ENCODE data around the gene MROH9. TPM values are rescaled to one million over a fixed set of nuclear protein-coding genes. Genes with fewer than 3 reads are reported as not detected.

Gene MROH9
- total RNA-seq, 1 donor from 2014 or later = not detected

GRCh38 chr1:170964506-170964905, 29.2 kb downstream of the MROH9 start:
- ATAC-seq = no peak
- DNase-seq (ENCODE audit: low spot score) = no peak

GRCh38 chr1:170967042-170967910, 31.9 kb downstream of the MROH9 start:
- no peak for DNase-seq (ENCODE audit: low spot score)

DNA sequence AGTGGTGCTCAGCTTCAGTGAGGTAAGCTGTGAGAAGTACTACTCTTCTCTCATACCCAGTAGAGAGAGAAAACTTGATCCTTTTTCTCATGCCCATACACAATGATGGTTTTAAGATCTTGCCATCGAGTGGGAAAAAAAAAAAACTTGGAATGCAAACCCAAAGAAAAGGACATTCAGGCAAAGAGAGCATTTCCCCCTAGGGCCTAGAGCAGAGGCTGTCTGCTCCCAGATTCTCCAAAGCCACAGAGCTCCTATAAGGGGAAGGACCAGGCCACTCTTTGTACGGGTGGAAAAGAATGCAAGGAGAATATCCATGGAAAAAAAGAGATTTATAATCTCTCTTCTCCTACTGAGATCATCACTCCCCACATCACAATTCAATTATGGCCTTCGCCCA, 34.9 kb downstream of the MROH9 start:
- no peak for DNase-seq (ENCODE audit: low spot score)
- ATAC-seq = no peak

More at GRCh38 chr1:170967042-170967910, 31.9 kb downstream of the MROH9 start:
- ATAC-seq = peak; percentile 93

DNA sequence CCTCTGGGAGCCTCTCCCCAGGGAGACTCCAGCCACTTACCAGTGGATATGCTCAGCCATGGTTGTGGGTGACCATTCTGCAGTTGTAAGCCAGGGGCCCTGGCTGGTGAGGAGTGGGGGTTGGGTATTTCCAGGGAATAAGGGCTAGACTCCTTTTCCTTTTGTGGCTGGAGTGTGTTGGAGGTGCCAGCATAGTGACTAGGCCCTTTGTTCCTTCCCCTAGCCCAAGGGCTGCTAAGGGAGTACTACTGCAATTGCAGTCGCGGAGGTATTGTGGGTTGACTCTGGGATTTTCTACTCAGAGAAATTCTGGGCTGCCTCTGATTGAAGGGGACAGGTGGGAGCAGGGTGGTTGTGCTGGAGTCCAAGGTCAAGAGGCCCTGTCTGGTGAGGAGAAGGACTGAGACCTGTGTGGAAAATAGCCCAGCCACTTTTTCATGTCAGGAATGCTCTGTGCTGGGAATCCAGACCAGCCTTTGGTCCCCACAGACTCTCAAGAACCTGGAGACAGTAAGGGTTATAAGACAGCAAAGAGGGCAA, 43.1 kb downstream of the MROH9 start:
- ATAC-seq (no peak), DNase-seq (ENCODE audit: low spot score) (no peak)

DNA sequence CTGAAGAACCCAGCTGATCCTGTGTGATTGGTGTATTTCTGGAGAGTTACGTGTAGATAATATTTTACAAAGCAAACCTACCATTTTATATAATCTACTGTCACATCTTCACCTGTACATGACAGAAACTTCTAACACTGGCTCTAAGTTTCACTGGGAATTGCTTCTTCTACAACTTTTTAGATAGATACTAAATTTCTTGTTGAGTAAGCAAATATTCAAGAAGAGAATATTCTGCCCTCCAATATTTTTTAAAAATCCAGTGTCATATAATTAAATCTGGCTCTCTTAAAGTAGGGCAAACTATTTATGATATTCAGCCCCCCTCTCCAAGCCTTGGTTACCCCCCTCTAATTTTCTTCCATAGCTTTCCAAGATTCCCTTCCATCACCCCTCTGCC, 50.1 kb downstream of the MROH9 start:
- DNase-seq (ENCODE audit: low spot score) = no peak
- no peak for ATAC-seq

DNA sequence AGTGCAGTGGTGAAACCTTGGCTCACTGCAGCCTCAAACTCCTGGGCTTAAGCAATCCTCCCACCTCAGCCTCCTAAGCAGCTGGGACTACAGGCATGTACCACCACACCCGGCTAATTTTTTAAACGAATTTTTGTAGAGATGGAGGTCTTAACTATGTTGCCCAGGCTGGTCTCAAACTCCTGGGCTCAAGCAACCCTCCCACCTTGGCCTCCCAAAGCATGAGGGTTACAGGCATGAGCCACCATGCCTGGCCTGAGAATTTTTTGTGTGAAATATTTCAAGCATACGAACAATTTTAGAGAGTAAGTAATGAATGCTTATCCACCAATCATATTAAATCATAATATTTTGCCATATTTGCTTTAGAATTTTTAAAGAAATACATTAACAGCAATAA, 51.6 kb downstream of the MROH9 start:
- no peak for DNase-seq (ENCODE audit: low spot score)
- ATAC-seq = no peak

DNA sequence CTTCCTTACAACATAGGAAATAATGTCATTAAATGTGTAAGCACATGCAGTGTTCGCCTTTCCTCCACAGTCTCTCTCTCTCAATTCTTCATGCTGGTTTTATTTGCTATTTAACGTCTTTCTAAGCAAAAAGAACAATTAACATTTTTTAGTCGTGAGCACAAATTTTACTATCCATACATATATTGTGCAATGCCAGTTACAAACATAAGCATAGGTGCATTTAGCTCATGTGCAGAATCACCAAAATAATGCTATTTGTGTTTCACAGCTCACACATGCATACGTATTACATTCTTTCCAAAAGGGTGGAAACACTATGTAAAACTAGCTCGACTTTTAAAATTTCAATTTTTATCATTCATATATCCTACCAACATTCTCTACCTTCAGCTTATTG, 52.1 kb downstream of the MROH9 start:
- DNase-seq (ENCODE audit: low spot score) (no peak), ATAC-seq (no peak)

DNA sequence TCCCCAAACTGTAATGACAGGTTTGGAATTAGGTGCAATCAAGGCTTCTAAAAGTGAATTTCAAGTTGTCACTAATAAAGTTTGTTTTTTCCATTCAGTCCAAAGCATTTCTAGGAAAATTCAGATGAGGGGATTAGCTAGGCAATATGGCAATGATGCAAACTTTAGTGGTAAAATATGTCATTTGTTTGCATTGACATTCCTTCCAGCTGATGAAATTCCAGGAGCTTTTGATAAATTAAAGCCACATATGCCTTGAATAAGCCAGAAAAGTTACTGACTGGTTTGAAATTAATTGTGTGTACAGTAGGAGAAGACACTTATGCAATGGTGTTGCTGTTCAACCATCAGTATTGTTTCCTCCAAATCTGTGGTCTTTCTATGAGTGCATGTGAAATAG, 57.8 kb downstream of the MROH9 start:
- ATAC-seq = no peak

DNA sequence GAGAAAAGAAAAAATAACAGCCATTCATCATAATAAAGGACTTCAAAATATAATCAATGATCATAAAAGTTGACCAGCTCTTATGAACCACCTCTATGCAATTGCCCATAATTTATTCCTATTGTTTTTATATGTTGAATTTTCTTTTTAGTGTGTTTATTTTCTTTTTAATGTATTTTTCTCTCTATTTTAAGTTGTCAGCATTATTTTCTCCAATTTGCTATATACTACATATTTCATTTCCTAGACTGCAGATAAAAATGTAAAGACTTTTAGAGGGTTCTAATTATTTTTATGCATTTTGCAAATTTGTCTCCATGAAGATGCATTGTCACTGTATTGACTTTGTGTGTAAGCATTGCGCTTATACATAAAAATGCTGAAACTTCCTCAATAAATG, 58.4 kb downstream of the MROH9 start:
- ATAC-seq = no peak

More for the DNA sequence above, 57.8 kb downstream of the MROH9 start:
- no peak for DNase-seq (ENCODE audit: low spot score)

GRCh38 chr1:171014880-171015279, 79.5 kb downstream of the MROH9 start:
- no peak for DNase-seq (ENCODE audit: low spot score)
- ATAC-seq = no peak

More for the DNA sequence above, 58.4 kb downstream of the MROH9 start:
- no peak for DNase-seq (ENCODE audit: low spot score)

GRCh38 chr1:171017426-171017825, 82.1 kb downstream of the MROH9 start:
- DNase-seq (ENCODE audit: low spot score) (no peak), ATAC-seq (no peak)

DNA sequence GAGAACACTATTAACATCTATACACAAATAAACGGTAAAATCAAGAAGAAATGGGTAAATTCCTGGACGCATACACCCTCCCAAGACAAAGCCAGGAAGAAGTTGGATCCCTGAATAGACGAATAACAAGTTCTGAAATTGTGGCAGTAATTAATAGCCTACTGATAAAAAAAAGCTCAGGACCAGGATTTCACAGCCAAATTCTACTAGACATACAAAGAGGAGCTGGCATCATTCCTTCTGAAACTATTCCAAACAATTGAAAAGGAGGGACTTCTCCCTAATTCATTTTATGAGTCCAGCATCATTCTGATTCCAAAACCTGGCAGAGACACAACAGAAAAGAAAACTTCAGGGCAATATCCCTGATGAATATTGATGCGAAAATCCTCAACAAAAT, 84.6 kb downstream of the MROH9 start:
- DNase-seq (ENCODE audit: low spot score) (no peak), ATAC-seq (no peak)

DNA sequence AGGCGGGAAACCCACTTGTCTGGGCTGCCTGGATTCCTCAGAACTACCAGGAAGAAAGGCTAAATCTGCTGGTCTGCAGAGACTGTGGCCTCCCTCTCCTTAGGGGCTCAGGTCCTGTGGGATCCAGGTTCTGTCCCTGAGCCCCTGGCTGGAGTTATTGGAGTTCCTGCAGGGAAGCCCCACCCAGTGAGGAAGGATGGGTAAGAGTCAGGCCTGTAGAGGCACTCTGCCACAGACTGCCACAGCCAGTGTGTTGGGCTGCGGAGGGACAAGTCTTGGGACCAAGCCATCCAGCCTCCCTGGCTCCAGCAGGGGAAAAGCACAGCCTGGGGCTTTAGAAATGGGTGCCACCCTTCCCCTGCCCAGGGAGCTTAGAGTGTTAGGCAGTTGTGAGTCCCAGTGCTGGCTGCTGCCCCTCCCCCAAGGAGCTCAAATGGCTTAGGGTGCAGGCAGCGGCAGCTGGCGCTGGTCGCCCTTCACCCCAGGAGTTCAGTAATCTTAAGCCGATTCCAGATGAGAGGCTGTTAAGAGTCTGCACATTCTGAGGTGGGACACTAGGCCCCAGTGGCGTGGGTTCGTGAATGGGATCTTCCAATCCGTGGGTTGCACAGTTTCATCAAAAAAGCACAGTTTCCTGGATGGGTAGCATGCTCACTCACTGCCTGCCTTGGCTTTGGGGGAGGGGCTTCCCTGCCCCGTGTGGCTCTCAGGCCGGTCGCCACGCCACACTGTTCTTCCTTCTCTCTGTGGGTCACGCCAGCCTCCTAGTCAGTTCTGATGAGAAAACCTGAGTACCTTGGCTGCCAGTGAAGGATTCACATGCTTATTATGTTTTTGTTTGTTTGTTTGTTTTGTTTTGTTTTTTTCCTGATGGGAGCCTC, 97.7 kb downstream of the MROH9 start:
- ATAC-seq (no peak), DNase-seq (ENCODE audit: low spot score) (no peak)

DNA sequence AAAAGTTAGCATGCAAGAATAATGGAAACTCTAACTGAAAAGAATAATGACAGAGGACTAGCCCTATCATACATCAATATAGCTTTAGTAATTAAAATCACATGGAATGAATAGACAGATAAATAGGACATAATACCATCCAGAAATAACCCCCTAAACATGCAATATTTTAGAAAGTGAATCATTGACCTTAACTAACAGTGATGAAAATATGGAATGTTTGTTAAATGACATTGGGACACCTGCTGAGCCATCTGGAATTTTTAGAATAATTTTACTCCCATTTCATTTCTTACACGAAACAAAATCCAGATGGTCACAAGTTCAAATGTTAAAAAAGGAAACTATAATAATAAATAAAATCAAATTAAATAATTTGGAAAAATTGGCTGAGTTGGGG, 102.3 kb downstream of the MROH9 start:
- ATAC-seq = no peak
- DNase-seq (ENCODE audit: low spot score) = no peak

DNA sequence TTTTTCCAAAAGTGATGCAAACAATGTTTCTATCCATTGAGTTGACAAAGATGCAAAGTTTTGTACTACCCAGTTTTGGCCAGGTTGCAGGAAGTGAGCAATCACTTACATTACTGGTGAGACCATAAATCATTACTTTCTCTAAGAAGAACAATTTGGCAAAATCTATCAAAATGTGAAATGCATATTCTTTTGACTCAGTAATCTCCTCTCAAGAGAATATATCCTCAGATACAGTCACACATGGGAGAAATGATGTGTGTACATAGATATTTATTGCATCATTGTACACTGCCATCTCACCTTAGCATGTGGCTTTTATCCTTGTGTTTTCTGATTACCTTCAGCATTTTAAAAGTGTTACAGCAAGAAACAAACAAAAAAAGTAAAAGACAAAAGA, 103.0 kb downstream of the MROH9 start:
- ATAC-seq = no peak
- no peak for DNase-seq (ENCODE audit: low spot score)

- ATAC-seq (no peak), DNase-seq (ENCODE audit: low spot score) (no peak)
Measured at GRCh38 chr1:171048014-171048413, 112.7 kb downstream of the MROH9 start.

- DNase-seq (ENCODE audit: low spot score) (no peak), ATAC-seq (no peak)
Measured at GRCh38 chr1:171052977-171053376, 117.6 kb downstream of the MROH9 start.

GRCh38 chr1:171055966-171056643, 120.8 kb downstream of the MROH9 start:
- DNase-seq (ENCODE audit: low spot score) (no peak), ATAC-seq (no peak)

- ATAC-seq (no peak), DNase-seq (ENCODE audit: low spot score) (no peak)
Measured at GRCh38 chr1:171061425-171062143, 126.2 kb downstream of the MROH9 start.

DNA sequence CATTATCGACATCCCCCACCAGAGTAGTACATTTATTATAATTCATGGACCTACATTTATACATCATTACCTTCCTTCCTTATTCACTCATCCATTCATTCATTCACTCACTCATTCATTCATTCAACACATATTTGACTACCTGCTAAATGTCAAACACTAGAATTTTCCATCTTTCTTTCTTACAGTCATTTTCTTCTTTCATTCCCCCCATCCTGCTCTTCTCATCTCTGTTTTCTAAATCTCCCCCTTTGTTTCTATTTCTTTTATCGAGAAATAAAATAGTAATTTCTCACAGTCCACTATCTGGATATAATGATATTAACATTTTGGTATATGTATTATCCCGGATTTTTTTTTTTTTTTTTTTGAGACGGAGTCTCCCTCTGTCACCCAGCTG, 127.6 kb downstream of the MROH9 start:
- DNase-seq (ENCODE audit: low spot score) = no peak
- no peak for ATAC-seq

Data from left lobe of liver (tissue), 2 donors.